BLaER1 treated with 17β-estradiol and CSF1 and Interleukin-3, amounts not matched to agents 10 nM and 100 nM (cell line): ENCODE measurements around the gene BLMH.

Experiments
- H3K27ac ChIP-seq, 11 experiments: shearing (Covaris generic); formaldehyde crosslinking; 2 replicates each; pipeline ENCODE4 v1.8.1; 2022
- H3K27me3 ChIP-seq, 11 experiments: shearing (Covaris generic); formaldehyde crosslinking; 2 replicates each; pipeline ENCODE4 v1.8.1; 2022
- H3K36me3 ChIP-seq, 11 experiments: shearing (Covaris generic); formaldehyde crosslinking; 2 replicates each; pipeline ENCODE4 v1.8.1; 2022
- H3K4me1 ChIP-seq, 10 experiments: shearing (Covaris generic); formaldehyde crosslinking; 2 replicates each; pipeline ENCODE4 v1.8.1; 2022
- H3K4me2 ChIP-seq, 11 experiments: shearing (Covaris generic); formaldehyde crosslinking; 2 replicates each; pipeline ENCODE4 v1.8.1; 2022
- H3K4me3 ChIP-seq, 10 experiments: shearing (Covaris generic); formaldehyde crosslinking; 2 replicates each; pipeline ENCODE4 v1.8.1; 2022
- H3K9ac ChIP-seq, 11 experiments: shearing (Covaris generic); formaldehyde crosslinking; 2 replicates each; pipeline ENCODE4 v1.8.1; 2022
- H3K9me3 ChIP-seq, 11 experiments: shearing (Covaris generic); formaldehyde crosslinking; replicated peaks in 1 of 11; 2 replicates each; pipeline ENCODE4 v1.8.1; 2022
- H4K20me1 ChIP-seq, 11 experiments: shearing (Covaris generic); formaldehyde crosslinking; 2 replicates each; pipeline ENCODE4 v1.8.1; 2022
- Cebpa-rat ChIP-seq, 11 experiments: shearing (Covaris generic); IDR thresholded peaks; 2 replicates each; pipeline ENCODE4 v1.8.1; 2022

The BLMH gene

DNA sequence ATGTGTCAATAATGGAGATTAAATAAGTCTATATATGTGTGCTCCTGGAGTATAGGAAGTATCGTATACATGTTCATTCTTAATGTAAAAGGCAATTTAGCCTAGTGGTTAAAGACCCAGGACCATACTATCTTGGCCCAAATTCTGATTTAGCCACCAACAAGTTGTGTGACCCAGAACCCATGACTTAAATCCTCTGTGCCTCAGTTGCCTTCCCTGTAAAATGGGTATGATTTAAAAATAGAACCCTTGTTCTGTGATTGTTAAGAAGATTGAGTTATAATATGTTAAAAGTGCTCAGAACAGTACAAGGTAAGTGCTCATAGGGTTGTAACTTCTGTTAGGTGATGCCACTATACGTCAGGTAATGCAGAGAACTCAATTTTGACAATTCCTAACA is 18.8 kb upstream of the BLMH start:
- H3K4me1 ChIP-seq = no peaks in the 10 kb centered on the region
- H4K20me1 ChIP-seq = no peaks in the 10 kb centered on the region
- no peak overlapping the region for H3K4me2 ChIP-seq
- no peaks in the 10 kb centered on the region for H3K36me3 ChIP-seq
- TF ChIP-seq Cebpa-rat (IDR thresholded peaks at IDR 0.05) = no peak
- H3K9ac ChIP-seq = no peak overlapping the region
- H3K27me3 ChIP-seq = no peaks in the 10 kb centered on the region
- H3K9me3 ChIP-seq = no peaks in the 10 kb centered on the region
- no peak overlapping the region for H3K27ac ChIP-seq
- no peak overlapping the region for H3K4me3 ChIP-seq

GRCh38 chr17:30309591-30309990 is 17.8 kb upstream of the BLMH start:
- H3K36me3 ChIP-seq = no peaks in the 10 kb centered on the region
- H4K20me1 ChIP-seq = no peaks in the 10 kb centered on the region
- no peaks in the 10 kb centered on the region for H3K9me3 ChIP-seq
- no peak overlapping the region for H3K27ac ChIP-seq
- no peak overlapping the region for H3K4me2 ChIP-seq
- no peak overlapping the region for H3K4me3 ChIP-seq
- H3K27me3 ChIP-seq = no peaks in the 10 kb centered on the region
- no peaks in the 10 kb centered on the region for H3K4me1 ChIP-seq
- no peak overlapping the region for H3K9ac ChIP-seq
- TF ChIP-seq Cebpa-rat (IDR thresholded peaks at IDR 0.05) = no peak

DNA sequence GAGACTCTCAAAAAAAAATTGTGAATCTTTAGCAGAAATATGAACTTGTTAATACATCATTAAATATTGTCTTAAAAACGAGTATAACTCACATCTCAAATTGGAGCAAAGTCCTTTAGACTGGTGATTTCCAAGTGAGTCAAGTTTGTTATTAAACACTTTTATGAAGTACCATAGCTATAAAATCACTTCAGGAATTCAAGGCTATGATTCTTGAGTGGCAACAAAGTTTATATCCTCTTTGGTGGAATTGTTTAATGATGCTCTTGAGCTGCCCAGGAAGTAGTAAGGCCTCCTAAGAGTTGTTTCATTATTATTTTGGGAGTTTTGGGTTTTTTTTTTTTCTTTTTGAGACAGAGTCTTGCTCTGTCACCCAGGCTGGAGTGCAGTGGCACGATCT is 16.7 kb upstream of the BLMH start:
- TF ChIP-seq Cebpa-rat (IDR thresholded peaks at IDR 0.05) = no peak
- H3K4me1 ChIP-seq = no peaks in the 10 kb centered on the region
- H3K4me2 ChIP-seq = no peak overlapping the region
- H3K36me3 ChIP-seq = no peaks in the 10 kb centered on the region
- H3K9ac ChIP-seq = no peak overlapping the region
- no peak overlapping the region for H3K4me3 ChIP-seq
- no peaks in the 10 kb centered on the region for H4K20me1 ChIP-seq
- no peak overlapping the region for H3K27ac ChIP-seq
- H3K9me3 ChIP-seq = no peaks in the 10 kb centered on the region
- no peaks in the 10 kb centered on the region for H3K27me3 ChIP-seq

DNA sequence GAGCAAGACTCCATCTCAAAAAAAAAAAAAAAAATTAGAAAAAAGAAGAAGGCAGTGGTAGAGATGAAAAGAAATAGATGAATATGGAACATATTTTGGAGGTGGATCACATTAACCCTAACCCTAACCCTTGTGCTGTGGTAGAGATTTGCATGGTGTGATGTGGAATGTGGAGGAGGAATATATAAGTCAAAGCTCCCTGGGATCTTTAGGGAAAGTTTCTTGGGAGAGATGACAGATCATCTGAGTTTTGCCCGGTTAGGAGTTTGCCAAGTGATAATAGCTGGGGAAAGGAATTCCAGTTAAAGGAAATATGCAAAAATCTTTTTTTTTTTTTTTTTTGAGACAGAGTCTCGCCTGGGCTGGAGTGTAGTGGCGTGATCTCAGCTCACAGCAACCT is 13.0 kb upstream of the BLMH start:
- Histone ChIP-seq H4K20me1 (no peaks in the 10 kb centered on the region), H3K27ac (no peak overlapping the region), H3K4me1 (peaks cover 10 to 16% (median 12%) of the 10 kb centered on the region in 10 experiments), H3K27me3 (no peaks in the 10 kb centered on the region), H3K4me2 (no peak overlapping the region), H3K9ac (no peak overlapping the region), H3K36me3 (no peaks in the 10 kb centered on the region), H3K9me3 (no peaks in the 10 kb centered on the region), H3K4me3 (no peak overlapping the region)
- TF ChIP-seq Cebpa-rat (IDR thresholded peaks at IDR 0.05) = no peak

DNA sequence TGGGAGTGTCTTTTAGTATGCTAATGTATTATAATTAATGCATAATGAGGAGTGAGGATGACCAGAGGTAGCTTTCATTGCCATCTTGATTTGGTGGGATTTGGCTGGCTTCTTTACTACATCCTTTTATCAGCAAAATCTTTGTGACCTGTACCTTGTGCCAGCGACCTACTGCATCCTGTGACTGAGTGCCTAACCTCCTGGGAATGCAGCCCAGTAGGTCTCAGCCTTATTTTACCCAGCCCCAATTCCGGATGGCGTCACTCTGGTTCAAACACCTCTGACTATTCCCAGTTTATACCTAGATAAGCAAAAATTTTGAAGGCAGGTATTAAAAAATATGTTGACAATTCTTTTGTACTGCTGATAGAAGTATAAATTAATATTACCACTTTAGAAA is 10.5 kb upstream of the BLMH start:
- Histone ChIP-seq H3K4me2 (no peak overlapping the region), H3K36me3 (no peaks in the 10 kb centered on the region), H3K9me3 (peaks cover 0 to 7% (median 3%) of the 10 kb centered on the region in 11 experiments; a peak in 13 of 22 replicates), H3K27ac (no peak overlapping the region), H3K9ac (no peak overlapping the region), H3K4me3 (no peak overlapping the region), H3K27me3 (no peaks in the 10 kb centered on the region), H3K4me1 (peaks cover 10 to 16% (median 12%) of the 10 kb centered on the region in 10 experiments), H4K20me1 (no peaks in the 10 kb centered on the region)
- TF ChIP-seq Cebpa-rat (IDR thresholded peaks at IDR 0.05) = no peak

- Histone ChIP-seq H4K20me1 (no peaks in the 10 kb centered on the region), H3K9ac (no peak overlapping the region), H3K4me2 (peak overlapping the region in 10 of 11 experiments; percentile 3 to 51 (median 26); a peak in 13 of 22 replicates), H3K4me1 (peaks cover 10 to 20% (median 12%) of the 10 kb centered on the region in 10 experiments), H3K36me3 (no peaks in the 10 kb centered on the region), H3K27ac (peak overlapping the region in 2 of 11 experiments; percentile 11 to 35; a peak in 1 of 22 replicates), H3K27me3 (no peaks in the 10 kb centered on the region), H3K9me3 (peaks cover 0 to 13% (median 9%) of the 10 kb centered on the region in 11 experiments; a peak in 13 of 22 replicates), H3K4me3 (no peak overlapping the region)
- no peak for TF ChIP-seq Cebpa-rat (IDR thresholded peaks at IDR 0.05)
Observed at GRCh38 chr17:30300818-30301217, 9.1 kb upstream of the BLMH start.

DNA sequence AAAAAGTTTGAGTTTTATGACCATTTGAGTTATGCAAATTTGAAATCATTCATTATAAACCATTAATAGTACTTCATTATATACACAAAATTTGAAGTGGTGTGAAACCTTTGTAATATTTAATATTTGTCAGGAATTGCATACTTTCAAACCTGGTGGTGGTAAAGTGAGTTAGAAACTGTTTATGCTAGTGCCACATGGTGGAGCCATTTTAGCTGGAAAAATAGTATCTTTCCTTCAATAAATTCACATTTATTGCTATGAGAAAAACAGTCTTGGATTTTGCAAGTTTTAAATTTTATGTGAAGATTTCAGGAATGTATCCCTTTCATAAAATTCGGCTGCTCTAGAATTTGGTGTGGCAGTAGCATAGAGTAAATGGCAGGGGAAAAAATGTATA is 7.3 kb upstream of the BLMH start:
- Histone ChIP-seq H4K20me1 (no peaks in the 10 kb centered on the region), H3K4me3 (no peak overlapping the region), H3K36me3 (no peaks in the 10 kb centered on the region), H3K4me2 (no peak overlapping the region), H3K27ac (no peak overlapping the region), H3K4me1 (peaks cover 10 to 20% (median 12%) of the 10 kb centered on the region in 10 experiments), H3K9ac (no peak overlapping the region), H3K9me3 (peaks cover 0 to 13% (median 9%) of the 10 kb centered on the region in 11 experiments; a peak in 13 of 22 replicates), H3K27me3 (no peaks in the 10 kb centered on the region)
- TF ChIP-seq Cebpa-rat (IDR thresholded peaks at IDR 0.05) = no peak

DNA sequence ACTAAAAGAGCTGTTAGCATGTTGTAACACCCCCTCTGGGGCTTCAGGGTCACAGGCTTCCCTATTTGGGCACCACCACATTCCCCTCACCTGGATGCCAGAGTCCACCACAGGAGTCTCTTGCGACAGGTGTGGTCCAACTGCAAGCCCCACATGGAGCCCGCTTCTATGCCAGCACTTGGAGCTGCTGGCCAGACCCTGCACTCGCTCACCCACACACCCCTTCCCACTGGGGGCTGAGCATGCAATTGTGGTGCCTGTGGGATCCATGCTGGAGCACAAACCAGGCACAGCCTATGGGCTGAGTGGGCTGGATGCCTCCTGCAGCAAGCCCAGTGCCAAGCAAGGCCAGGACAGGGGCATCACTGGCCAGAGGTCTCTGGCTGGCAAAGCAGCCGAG is 6.0 kb upstream of the BLMH start:
- no peak for TF ChIP-seq Cebpa-rat (IDR thresholded peaks at IDR 0.05)
- H3K4me1 ChIP-seq = peaks cover 10 to 20% (median 12%) of the 10 kb centered on the region in 10 experiments
- H3K36me3 ChIP-seq = no peaks in the 10 kb centered on the region
- H3K9ac ChIP-seq = no peak overlapping the region
- H3K9me3 ChIP-seq = peaks cover 0 to 13% (median 9%) of the 10 kb centered on the region in 11 experiments; a peak in 13 of 22 replicates
- no peak overlapping the region for H3K27ac ChIP-seq
- H3K27me3 ChIP-seq = no peaks in the 10 kb centered on the region
- H3K4me3 ChIP-seq = no peak overlapping the region
- no peaks in the 10 kb centered on the region for H4K20me1 ChIP-seq
- H3K4me2 ChIP-seq = no peak overlapping the region

- Histone ChIP-seq H3K4me3 (no peak overlapping the region), H3K9me3 (peaks cover 0 to 13% (median 9%) of the 10 kb centered on the region in 11 experiments; a peak in 13 of 22 replicates), H3K36me3 (no peaks in the 10 kb centered on the region), H3K27ac (no peak overlapping the region), H3K4me1 (peaks cover 10 to 20% (median 14%) of the 10 kb centered on the region in 10 experiments), H3K9ac (no peak overlapping the region), H3K27me3 (no peaks in the 10 kb centered on the region), H3K4me2 (peak overlapping the region in 2 of 11 experiments; percentile 1 to 25; a peak in 2 of 22 replicates), H4K20me1 (no peaks in the 10 kb centered on the region)
- no peak for TF ChIP-seq Cebpa-rat (IDR thresholded peaks at IDR 0.05)
Observed at GRCh38 chr17:30296499-30297080, 4.8 kb upstream of the BLMH start.
